ENCODE data around the gene CAT. TPM values are rescaled to one million over a fixed set of nuclear protein-coding genes. Genes with fewer than 3 reads are reported as not detected.

Gene CAT
- total RNA-seq, 1 experiment from 2014 or later, result 26.6 TPM

GRCh38 chr11:34475656-34476055 lies 36.9 kb downstream of the CAT start:
- POLR2A ChIA-PET (ENCODE audit: low non-redundant PET), result interaction anchor here (0.7 kb wide), 1 partner anchor 117 kb away, joined by 13 read pairs; no protein-coding TSS in a partner anchor

GRCh38 chr11:34476849-34477248 lies 38.1 kb downstream of the CAT start:
- Histone ChIP-seq H3K4me3 (ENCODE audit: low read depth, low read length, poor library complexity, severe bottlenecking) (no peak overlapping the region), H3K27me3 (replicated peaks; ENCODE audit: insufficient read depth, low read depth, low read length, poor library complexity) (peaks cover 8% of the 10 kb centered on the region), H3K4me1 (ENCODE audit: insufficient read depth, low read length, poor library complexity, severe bottlenecking) (no peaks in the 10 kb centered on the region), H3K36me3 (ENCODE audit: insufficient read depth, low read length, poor library complexity, severe bottlenecking) (no peaks in the 10 kb centered on the region), H3K27ac (ENCODE audit: low read depth, low read length, poor library complexity, severe bottlenecking) (no peak overlapping the region), H3K9me3 (ENCODE audit: low read depth, low read length, poor library complexity, severe bottlenecking) (no peaks in the 10 kb centered on the region)
- CTCF ChIA-PET, result no interaction called here
- POLR2A ChIA-PET (ENCODE audit: low non-redundant PET), result no interaction called here
- DNase-seq (ENCODE audit: low spot score), result no peak
- no TSS peak for BruUV-seq (replicated peaks)
- intact Hi-C loops (cut with micrococcal nuclease; ENCODE audit: unreplicated experiment), result no loop called here
- no peak for TF ChIP-seq EZH2 (IDR thresholded peaks at IDR 0.05; ENCODE audit: borderline replicate concordance, low read depth, low read length, poor library complexity, severe bottlenecking)
- TF ChIP-seq CTCF (conservative IDR thresholded peaks at IDR 0.05; ENCODE audit: low read depth, low read length), result no peak

More at GRCh38 chr11:34475656-34476055, 36.9 kb downstream of the CAT start:
- no peak for TF ChIP-seq CTCF (conservative IDR thresholded peaks at IDR 0.05; ENCODE audit: low read depth, low read length)
- TF ChIP-seq EZH2 (IDR thresholded peaks at IDR 0.05; ENCODE audit: borderline replicate concordance, low read depth, low read length, poor library complexity, severe bottlenecking), result no peak
- no peak overlapping the region for H3K27ac ChIP-seq (ENCODE audit: low read depth, low read length, poor library complexity, severe bottlenecking)
- no peaks in the 10 kb centered on the region for H3K4me1 ChIP-seq (ENCODE audit: insufficient read depth, low read length, poor library complexity, severe bottlenecking)
- no TSS peak for BruUV-seq (replicated peaks)
- DNase-seq (ENCODE audit: low spot score), result no peak
- CTCF ChIA-PET, result no interaction called here
- no peak overlapping the region for H3K4me3 ChIP-seq (ENCODE audit: low read depth, low read length, poor library complexity, severe bottlenecking)
- H3K36me3 ChIP-seq (ENCODE audit: insufficient read depth, low read length, poor library complexity, severe bottlenecking), result no peaks in the 10 kb centered on the region
- no peaks in the 10 kb centered on the region for H3K9me3 ChIP-seq (ENCODE audit: low read depth, low read length, poor library complexity, severe bottlenecking)
- peaks cover 8% of the 10 kb centered on the region for H3K27me3 ChIP-seq (replicated peaks; ENCODE audit: insufficient read depth, low read depth, low read length, poor library complexity)
- intact Hi-C loops (cut with micrococcal nuclease; ENCODE audit: unreplicated experiment), result no loop called here

GRCh38 chr11:34478845-34479663 lies 40.3 kb downstream of the CAT start:
- BruUV-seq (replicated peaks), result no TSS peak
- ChIA-PET POLR2A (ENCODE audit: low non-redundant PET) (no interaction called here), CTCF (no interaction called here)
- H3K4me1 ChIP-seq (ENCODE audit: insufficient read depth, low read length, poor library complexity, severe bottlenecking), result no peaks in the 10 kb centered on the region
- no peaks in the 10 kb centered on the region for H3K36me3 ChIP-seq (ENCODE audit: insufficient read depth, low read length, poor library complexity, severe bottlenecking)
- no peak for DNase-seq (ENCODE audit: low spot score)
- intact Hi-C loops (cut with micrococcal nuclease; ENCODE audit: unreplicated experiment), result no loop called here
- H3K27me3 ChIP-seq (replicated peaks; ENCODE audit: insufficient read depth, low read depth, low read length, poor library complexity), result peaks cover 8% of the 10 kb centered on the region
- H3K27ac ChIP-seq (ENCODE audit: low read depth, low read length, poor library complexity, severe bottlenecking), result no peak overlapping the region
- H3K4me3 ChIP-seq (ENCODE audit: low read depth, low read length, poor library complexity, severe bottlenecking), result no peak overlapping the region
- no peaks in the 10 kb centered on the region for H3K9me3 ChIP-seq (ENCODE audit: low read depth, low read length, poor library complexity, severe bottlenecking)
- TF ChIP-seq CTCF (conservative IDR thresholded peaks at IDR 0.05; ENCODE audit: low read depth, low read length) (no peak), EZH2 (IDR thresholded peaks at IDR 0.05; ENCODE audit: borderline replicate concordance, low read depth, low read length, poor library complexity, severe bottlenecking) (no peak)
